Cardiac fibroblast (primary cell): ENCODE data around the gene CLDN19.
A peak's percentile ranks its signal among the peaks of the same experiment; 100 is the strongest.

Experiments used
- DNase-seq, 2 donors: peaks; one replicate each; pipeline versions ENCODE4 v3.0.0 to v3.0.0-alpha.2; 2010; ENCODE audit warnings: low read depth in 2 of 2
- H3K4me3 ChIP-seq, 2 donors: replicated peaks in 1 of 2; 1 replicate in 1 of 2; 2 replicates in 1 of 2; pipeline ENCODE4 v1.5.1; 2011; ENCODE audit warnings: low read depth in 2 of 2, low read length in 2 of 2, mild to moderate bottlenecking in 2 of 2, moderate library complexity in 1 of 2
- CTCF ChIP-seq: IDR thresholded peaks from one replicate; pipeline ENCODE4 v1.5.1; 2011; ENCODE audit warnings: low read depth, mild to moderate bottlenecking, low read length, inconsistent platforms

The CLDN19 gene

GRCh38 chr1:42761567-42761966 is 21.5 kb upstream of the CLDN19 start:
- no peak for TF ChIP-seq CTCF
- no peak for DNase-seq
- H3K4me3 ChIP-seq = no peak overlapping the region

GRCh38 chr1:42759114-42759513 is 19.1 kb upstream of the CLDN19 start:
- no peak for DNase-seq
- H3K4me3 ChIP-seq = no peak overlapping the region
- TF ChIP-seq CTCF = no peak

GRCh38 chr1:42758641-42759040 is 18.6 kb upstream of the CLDN19 start:
- no peak for TF ChIP-seq CTCF
- H3K4me3 ChIP-seq = no peak overlapping the region
- DNase-seq = no peak

GRCh38 chr1:42757892-42758275 is 17.8 kb upstream of the CLDN19 start:
- H3K4me3 ChIP-seq = no peak overlapping the region
- no peak for DNase-seq
- TF ChIP-seq CTCF = no peak

GRCh38 chr1:42756956-42757891 is 17.2 kb upstream of the CLDN19 start:
- TF ChIP-seq CTCF = peak; percentile 78
- peak; percentile 73 to 78 for DNase-seq
- no peak overlapping the region for H3K4me3 ChIP-seq

- DNase-seq = peak; percentile 52 to 75
- H3K4me3 ChIP-seq = no peak overlapping the region
- no peak for TF ChIP-seq CTCF
Measured at GRCh38 chr1:42753070-42753469, 13.0 kb upstream of the CLDN19 start.
